Gastrocnemius medialis (tissue), 4 donors: ENCODE results near the gene CELF4. TPM values are rescaled to one million over a fixed set of nuclear protein-coding genes. Genes with fewer than 3 reads are reported as not detected.

ENCODE experiments used
- ATAC-seq, 2 donors: fragments of 150-250 bp; one replicate each; pipeline ENCODE4 v1.9.1; 2016
- DNase-seq, 2 donors: peaks; one replicate each; pipeline ENCODE4 v3.0.0-alpha.2; 2019
- H3K27ac ChIP-seq, 4 donors: fragments of 200-600 bp; sonication (generic); 1 replicate in 1 of 4; 2 replicates in 3 of 4; pipeline ENCODE4 v1.5.1; 2016 to 2018; ENCODE audit warnings: mild to moderate bottlenecking in 2 of 4, moderate library complexity in 1 of 4
- H3K27me3 ChIP-seq, 3 donors: fragments of 200-600 bp; sonication (generic) in 2 of 3; 1 replicate in 1 of 3; 2 replicates in 2 of 3; pipeline versions ENCODE4 v1.5.1 to v1.6.0; 2016 to 2019; ENCODE audit warnings: mild to moderate bottlenecking in 1 of 3, moderate library complexity in 1 of 3
- H3K36me3 ChIP-seq, 2 donors: fragments of 200-600 bp; sonication (generic) in 1 of 2; one replicate each; pipeline ENCODE4 v1.5.1; 2017 to 2018
- H3K4me1 ChIP-seq, 2 donors: fragments of 200-600 bp; sonication (generic) in 1 of 2; one replicate each; pipeline ENCODE4 v1.5.1; 2016 to 2017; ENCODE audit warnings: mild to moderate bottlenecking in 2 of 2
- H3K4me3 ChIP-seq, 4 donors: fragments of 200-600 bp; sonication (generic) in 3 of 4; 1 replicate in 1 of 4; 2 replicates in 3 of 4; pipeline ENCODE4 v1.5.1; 2016 to 2019; ENCODE audit warnings: mild to moderate bottlenecking in 2 of 4
- H3K9me3 ChIP-seq, 3 donors: fragments of 200-600 bp; sonication (generic) in 2 of 3; 1 replicate in 1 of 3; 2 replicates in 2 of 3; pipeline ENCODE4 v1.5.1; 2016 to 2019
- POLR2A ChIP-seq, 2 donors: fragments of 450-650 bp; IDR thresholded peaks; one replicate each; pipeline ENCODE4 v1.6.1; 2017; ENCODE audit warnings: antibody characterized with exemption in 2 of 2, mild to moderate bottlenecking in 2 of 2, moderate library complexity in 2 of 2
- in situ Hi-C, 4 donors: fragments of 200-750 bp; cut with MboI; loops; one replicate each; pipeline versions ENCODE4 v1.15.0 to v1.8.0; 2017; ENCODE audit warnings: low sequenced_read_pairs in 4 of 4
- intact Hi-C: fragments of 100-400 bp; cut with DNase I; formaldehyde crosslinking; loops from one replicate; pipeline ENCODE4 v1.15.1; 2023; ENCODE audit warnings: low total_unique reads
- total RNA-seq, 4 donors: library from RNA; depleted of rRNA; stranded (reverse); fragments of >200 nt; gene quantifications; one replicate each; pipeline versions ENCODE4 v1.1.0 to v1.2.3, GENCODE V29; 2016
- TF ChIP-seq, protein P1 (sequence below), 5 experiments: fragments of 450-650 bp in 3 of 5; fragments of 200-600 bp in 2 of 5; sonication (generic) in 2 of 5; IDR thresholded peaks in 4 of 5; conservative IDR thresholded peaks in 1 of 5; 1 replicate in 4 of 5; 2 replicates in 1 of 5; pipeline ENCODE4 v1.5.1; 2016 to 2019; ENCODE audit warnings: antibody characterized with exemption in 5 of 5, mild to moderate bottlenecking in 3 of 5, moderate library complexity in 3 of 5

Gene CELF4
- total RNA-seq, 4 donors from 2014 or later: not detected

DNA sequence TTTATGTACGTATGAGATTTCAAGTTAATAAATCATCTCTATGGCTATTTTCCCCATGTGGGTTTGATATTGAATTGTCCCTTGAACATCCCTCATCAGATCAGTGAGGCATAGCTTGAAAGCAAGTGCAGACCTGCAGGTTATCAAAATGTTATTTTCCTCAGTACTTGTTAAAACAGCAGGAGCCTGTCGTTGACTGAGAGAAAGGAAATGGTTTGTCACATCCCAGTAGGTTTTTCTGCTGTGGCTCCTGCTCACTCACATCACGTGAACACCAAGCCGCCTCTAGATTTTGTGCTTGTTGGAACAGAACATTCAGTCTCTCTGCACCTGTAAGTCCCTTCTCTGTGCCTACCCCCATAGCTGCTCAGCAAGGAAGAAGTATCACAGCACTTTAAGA, 340.3 kb downstream of the CELF4 start:
- Histone ChIP-seq H3K36me3 (no peaks in the 10 kb centered on the region), H3K27me3 (no peaks in the 10 kb centered on the region), H3K4me3 (no peak overlapping the region), H3K4me1 (no peaks in the 10 kb centered on the region), H3K9me3 (no peaks in the 10 kb centered on the region), H3K27ac (no peak overlapping the region)
- TF ChIP-seq, protein P1, sequence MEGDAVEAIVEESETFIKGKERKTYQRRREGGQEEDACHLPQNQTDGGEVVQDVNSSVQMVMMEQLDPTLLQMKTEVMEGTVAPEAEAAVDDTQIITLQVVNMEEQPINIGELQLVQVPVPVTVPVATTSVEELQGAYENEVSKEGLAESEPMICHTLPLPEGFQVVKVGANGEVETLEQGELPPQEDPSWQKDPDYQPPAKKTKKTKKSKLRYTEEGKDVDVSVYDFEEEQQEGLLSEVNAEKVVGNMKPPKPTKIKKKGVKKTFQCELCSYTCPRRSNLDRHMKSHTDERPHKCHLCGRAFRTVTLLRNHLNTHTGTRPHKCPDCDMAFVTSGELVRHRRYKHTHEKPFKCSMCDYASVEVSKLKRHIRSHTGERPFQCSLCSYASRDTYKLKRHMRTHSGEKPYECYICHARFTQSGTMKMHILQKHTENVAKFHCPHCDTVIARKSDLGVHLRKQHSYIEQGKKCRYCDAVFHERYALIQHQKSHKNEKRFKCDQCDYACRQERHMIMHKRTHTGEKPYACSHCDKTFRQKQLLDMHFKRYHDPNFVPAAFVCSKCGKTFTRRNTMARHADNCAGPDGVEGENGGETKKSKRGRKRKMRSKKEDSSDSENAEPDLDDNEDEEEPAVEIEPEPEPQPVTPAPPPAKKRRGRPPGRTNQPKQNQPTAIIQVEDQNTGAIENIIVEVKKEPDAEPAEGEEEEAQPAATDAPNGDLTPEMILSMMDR (IDR thresholded peaks at IDR 0.05 in 4 of 5, conservative IDR thresholded peaks at IDR 0.05 in 1 of 5): no peak
- no peak for TF ChIP-seq POLR2A (IDR thresholded peaks at IDR 0.05)
- DNase-seq: no peak
- no peak for ATAC-seq
- intact Hi-C loops: no loop called here
- in situ Hi-C loops: no loop called here

DNA sequence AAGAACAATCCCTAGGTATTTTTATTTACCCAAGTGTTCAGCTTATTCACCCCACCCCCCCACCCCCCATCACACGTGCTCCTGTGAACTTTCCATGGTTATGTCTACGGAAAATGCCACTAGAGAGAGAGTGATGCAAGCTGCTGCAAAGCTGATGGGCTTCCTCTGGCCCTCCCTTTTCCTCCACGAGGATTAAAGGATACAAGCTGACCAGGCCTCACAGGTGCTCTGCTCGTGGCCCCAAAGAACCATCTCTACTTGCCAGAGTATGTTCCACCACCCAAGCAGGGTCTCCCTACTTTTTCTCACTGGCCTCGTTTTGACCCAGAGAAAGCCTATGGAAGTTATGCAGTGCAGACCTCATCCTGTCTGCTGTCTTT, 342.6 kb downstream of the CELF4 start:
- TF ChIP-seq, protein P1 (IDR thresholded peaks at IDR 0.05 in 4 of 5, conservative IDR thresholded peaks at IDR 0.05 in 1 of 5): no peak
- TF ChIP-seq POLR2A (IDR thresholded peaks at IDR 0.05): no peak
- Histone ChIP-seq H3K27me3 (no peaks in the 10 kb centered on the region), H3K36me3 (no peaks in the 10 kb centered on the region), H3K9me3 (no peaks in the 10 kb centered on the region), H3K27ac (no peak overlapping the region), H3K4me3 (no peak overlapping the region), H3K4me1 (no peaks in the 10 kb centered on the region)
- no peak for ATAC-seq
- in situ Hi-C loops (no loop called here), intact Hi-C loops (no loop called here)
- DNase-seq: no peak

DNA sequence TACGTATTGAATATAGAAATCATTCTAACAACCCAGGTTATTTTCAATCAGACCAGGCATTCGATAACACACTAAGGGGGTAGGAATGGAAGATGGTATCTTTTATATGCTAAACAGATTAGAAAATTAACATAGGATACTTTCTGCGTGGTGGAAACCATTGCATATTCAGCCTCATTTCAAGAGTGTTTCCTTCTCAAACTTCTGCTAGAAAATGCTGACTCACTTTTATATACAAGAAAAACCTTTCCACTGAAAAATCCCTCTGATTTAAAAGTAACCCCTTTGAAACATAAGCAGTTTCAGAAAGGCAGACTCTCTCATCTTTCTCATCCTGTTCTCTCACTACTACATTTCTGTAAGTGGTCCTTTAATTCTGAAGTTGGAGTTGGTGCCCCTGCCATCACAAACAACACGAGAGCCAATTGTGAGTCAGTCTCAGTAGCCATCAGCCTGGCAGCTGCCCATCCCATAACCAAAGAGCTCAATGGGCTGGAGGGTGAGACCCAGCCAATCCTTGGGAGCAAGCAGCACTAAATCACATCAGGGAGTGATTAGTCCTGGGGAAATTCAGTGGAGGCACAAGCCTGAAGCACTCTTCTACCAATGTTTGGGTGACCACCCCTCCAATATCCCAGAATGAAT, 343.1 kb downstream of the CELF4 start:
- Histone ChIP-seq H3K27me3 (no peaks in the 10 kb centered on the region), H3K4me1 (no peaks in the 10 kb centered on the region), H3K9me3 (no peaks in the 10 kb centered on the region), H3K4me3 (no peak overlapping the region), H3K27ac (no peak overlapping the region), H3K36me3 (no peaks in the 10 kb centered on the region)
- DNase-seq: no peak
- no peak for TF ChIP-seq POLR2A (IDR thresholded peaks at IDR 0.05)
- TF ChIP-seq, protein P1 (IDR thresholded peaks at IDR 0.05 in 4 of 5, conservative IDR thresholded peaks at IDR 0.05 in 1 of 5): no peak
- no peak for ATAC-seq
- in situ Hi-C loops (no loop called here), intact Hi-C loops (no loop called here)

DNA sequence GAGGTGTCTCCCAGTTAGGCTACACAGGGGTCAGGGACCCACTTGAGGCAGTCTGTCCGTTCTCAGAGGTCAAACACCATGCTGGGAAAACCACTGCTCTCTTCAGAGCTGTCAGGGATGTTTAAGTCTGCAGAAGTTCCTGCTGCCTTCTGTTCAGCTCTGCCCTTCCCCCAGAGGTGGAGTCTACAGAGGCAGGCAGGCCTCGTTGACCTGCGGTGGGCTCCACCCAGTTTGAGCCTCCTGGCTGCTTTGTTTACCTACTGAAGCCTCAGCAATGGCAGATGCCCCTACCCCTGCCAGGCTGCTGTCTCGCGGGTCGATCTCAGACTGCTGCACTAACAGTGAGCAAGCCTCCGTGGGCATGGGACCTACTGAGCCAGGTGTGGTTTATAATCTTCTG, 346.3 kb downstream of the CELF4 start:
- Histone ChIP-seq H3K36me3 (no peaks in the 10 kb centered on the region), H3K27ac (no peak overlapping the region), H3K4me1 (no peaks in the 10 kb centered on the region), H3K27me3 (no peaks in the 10 kb centered on the region), H3K9me3 (no peaks in the 10 kb centered on the region), H3K4me3 (no peak overlapping the region)
- intact Hi-C loops: no loop called here
- in situ Hi-C loops: no loop called here
- DNase-seq: no peak
- TF ChIP-seq, protein P1 (IDR thresholded peaks at IDR 0.05 in 4 of 5, conservative IDR thresholded peaks at IDR 0.05 in 1 of 5): no peak
- no peak for ATAC-seq

DNA sequence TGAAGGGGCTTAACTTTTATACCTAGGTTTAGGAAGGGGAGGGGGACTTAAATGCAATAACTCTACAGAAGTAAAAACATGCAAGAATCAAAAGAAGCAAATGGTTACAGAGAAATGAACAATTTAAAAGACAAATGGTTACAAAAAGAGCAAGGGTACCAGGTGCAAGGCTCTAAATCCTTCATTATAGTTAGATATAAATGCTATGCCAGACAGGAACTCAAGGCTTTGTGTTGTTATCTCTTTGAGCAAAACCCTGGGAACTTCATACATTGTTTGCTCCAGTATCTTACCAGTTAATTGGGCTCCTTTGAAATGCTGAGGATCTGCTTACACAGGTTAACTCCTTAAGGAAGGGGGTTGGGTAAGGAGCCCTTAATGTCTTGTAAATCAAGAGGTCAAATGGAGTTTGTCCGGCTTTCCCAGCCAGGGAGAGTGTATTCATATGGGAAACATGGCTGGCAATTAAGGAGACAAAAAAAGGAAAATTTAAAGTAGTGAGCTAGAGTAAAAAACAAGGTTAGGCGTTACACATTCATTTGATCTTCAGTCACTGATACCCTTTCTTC, 347.5 kb downstream of the CELF4 start:
- in situ Hi-C loops: no loop called here
- Histone ChIP-seq H3K4me3 (no peak overlapping the region), H3K27ac (no peak overlapping the region), H3K4me1 (no peaks in the 10 kb centered on the region), H3K9me3 (no peaks in the 10 kb centered on the region), H3K36me3 (no peaks in the 10 kb centered on the region), H3K27me3 (no peaks in the 10 kb centered on the region)
- ATAC-seq (no peak), DNase-seq (no peak)
- intact Hi-C loops: no loop called here
- TF ChIP-seq, protein P1 (IDR thresholded peaks at IDR 0.05 in 4 of 5, conservative IDR thresholded peaks at IDR 0.05 in 1 of 5): no peak
- no peak for TF ChIP-seq POLR2A (IDR thresholded peaks at IDR 0.05)
